ENCODE results near the gene STARD13.

- no peak for TF ChIP-seq CTCF (IDR thresholded peaks at IDR 0.05)
- TF ChIP-seq POLR2A (IDR thresholded peaks at IDR 0.05): no peak
- TF ChIP-seq POLR2AphosphoS5 (IDR thresholded peaks at IDR 0.05): no peak
Observed at GRCh38 chr13:33231339-33231738, 54.2 kb downstream of the STARD13 start.
